ENCODE data around the gene LRRC3C.
"Not testable (repeated sequence)": the region's sequence is repeated elsewhere in the genome, so short reads cannot be mapped to it uniquely, and the experiment has no call there.

Gene LRRC3C

GRCh38 chr17:39929646-39930407 lies 2.3 kb downstream of the LRRC3C start:
- H3K9me3 ChIP-seq (ENCODE audit: control insufficient read depth, insufficient read depth, low read length) = no peaks in the 10 kb centered on the region
- peaks cover 5% of the 10 kb centered on the region for H3K4me1 ChIP-seq (ENCODE audit: insufficient read depth, low read length)
- no peak overlapping the region for H3K9ac ChIP-seq (ENCODE audit: low read depth, low read length)
- no peaks in the 10 kb centered on the region for H3K36me3 ChIP-seq (ENCODE audit: insufficient read depth, low read length)

GRCh38 chr17:39933912-39934311 lies 6.4 kb downstream of the LRRC3C start:
- H3K9me3 ChIP-seq (ENCODE audit: control insufficient read depth, insufficient read depth, low read length) = no peaks in the 10 kb centered on the region
- no peaks in the 10 kb centered on the region for H3K36me3 ChIP-seq (ENCODE audit: insufficient read depth, low read length)
- H3K9ac ChIP-seq (ENCODE audit: low read depth, low read length) = no peak overlapping the region
- H3K4me1 ChIP-seq (ENCODE audit: insufficient read depth, low read length) = peaks cover 5% of the 10 kb centered on the region; the same call in 1 of the 2 replicates

DNA sequence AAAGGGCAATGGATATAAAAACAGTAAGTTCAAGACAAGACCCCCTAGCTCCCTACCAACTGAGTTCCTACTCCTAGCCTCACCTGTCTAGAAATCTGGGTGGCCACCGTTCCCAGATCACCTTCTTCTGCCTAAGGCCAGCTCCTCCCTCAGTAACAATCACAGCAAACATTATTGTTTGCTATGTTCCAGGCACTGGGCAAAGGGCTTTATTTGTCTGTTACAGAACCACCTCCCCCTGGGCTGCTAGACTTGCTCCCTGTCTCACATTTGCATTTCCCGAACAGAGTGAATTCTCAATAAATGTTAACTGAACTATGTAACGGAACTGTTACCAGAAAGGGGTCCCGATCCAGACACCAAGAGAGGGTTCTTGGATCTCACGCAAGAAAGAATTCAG lies 6.8 kb downstream of the LRRC3C start:
- no peaks in the 10 kb centered on the region for H3K36me3 ChIP-seq (ENCODE audit: insufficient read depth, low read length)
- no peaks in the 10 kb centered on the region for H3K9me3 ChIP-seq (ENCODE audit: control insufficient read depth, insufficient read depth, low read length)
- no peak overlapping the region for H3K9ac ChIP-seq (ENCODE audit: low read depth, low read length)
- H3K4me1 ChIP-seq (ENCODE audit: insufficient read depth, low read length) = peaks cover 5% of the 10 kb centered on the region; the same call in 1 of the 2 replicates

- no peaks in the 10 kb centered on the region for H3K9me3 ChIP-seq (ENCODE audit: control insufficient read depth, insufficient read depth, low read length)
- H3K4me1 ChIP-seq (ENCODE audit: insufficient read depth, low read length) = peaks cover 5% of the 10 kb centered on the region; the same call in 1 of the 2 replicates
- no peak overlapping the region for H3K9ac ChIP-seq (ENCODE audit: low read depth, low read length)
- no peaks in the 10 kb centered on the region for H3K36me3 ChIP-seq (ENCODE audit: insufficient read depth, low read length)
Measured at GRCh38 chr17:39935909-39936308, 8.4 kb downstream of the LRRC3C start.

DNA sequence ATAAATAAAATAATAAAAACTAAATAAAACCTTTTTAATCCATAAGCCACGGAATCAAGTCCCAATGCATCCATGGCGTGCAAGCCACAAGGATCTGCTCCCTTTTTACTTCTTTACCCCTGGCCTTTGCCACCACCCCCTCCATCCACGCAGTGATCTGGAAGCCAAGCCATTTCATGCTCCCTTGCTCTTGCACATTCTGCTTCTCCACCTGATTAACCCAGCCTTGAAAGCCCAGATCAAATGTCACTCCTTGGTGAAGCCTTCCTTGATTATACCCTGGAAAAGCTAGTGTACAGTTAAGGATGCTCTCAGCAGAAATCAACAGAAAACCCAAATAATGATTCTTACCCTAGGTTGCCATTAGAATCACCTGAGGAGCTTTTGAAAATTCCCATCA lies 9.9 kb downstream of the LRRC3C start:
- H3K9me3 ChIP-seq (ENCODE audit: control insufficient read depth, insufficient read depth, low read length) = no peaks in the 10 kb centered on the region
- no peaks in the 10 kb centered on the region for H3K36me3 ChIP-seq (ENCODE audit: insufficient read depth, low read length)
- peaks cover 5% of the 10 kb centered on the region; the same call in 1 of the 2 replicates for H3K4me1 ChIP-seq (ENCODE audit: insufficient read depth, low read length)

DNA sequence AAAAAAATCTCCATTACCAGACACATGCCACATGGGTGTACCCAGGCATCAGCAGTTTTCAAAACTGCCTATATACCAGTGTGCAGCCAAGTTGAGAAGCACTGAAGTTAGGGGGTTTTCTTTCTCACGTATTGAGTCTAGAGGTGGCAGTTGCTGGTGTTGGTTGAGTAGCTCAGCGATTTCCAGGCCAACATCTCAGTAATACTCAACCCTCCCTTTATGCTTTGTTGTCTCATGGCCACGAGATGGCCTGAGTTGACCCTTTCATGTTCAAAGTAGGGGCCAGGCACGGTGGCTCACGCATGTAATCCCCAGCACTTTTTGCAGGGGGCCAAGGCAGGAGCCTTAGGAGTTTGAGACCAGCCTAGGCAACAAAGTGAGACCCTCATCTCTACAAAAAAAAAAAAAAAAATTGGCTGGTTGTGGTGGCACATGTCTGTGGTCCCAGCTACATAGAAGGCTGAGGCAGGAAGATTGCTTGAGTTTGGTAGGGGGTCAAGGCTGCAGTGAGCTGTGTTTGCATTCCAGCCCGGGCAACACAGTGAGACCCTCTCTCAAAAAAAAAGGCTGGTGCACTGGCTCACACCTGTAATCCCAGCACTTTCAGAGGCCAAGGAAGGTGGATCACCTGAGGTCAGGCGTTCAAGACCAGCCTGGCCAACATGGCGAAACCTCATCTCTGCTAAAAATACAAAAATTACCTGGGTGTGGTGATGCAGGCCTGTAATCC lies 10.8 kb downstream of the LRRC3C start:
- Histone ChIP-seq H3K9ac (ENCODE audit: low read depth, low read length) (no peak overlapping the region), H3K36me3 (ENCODE audit: insufficient read depth, low read length) (no peaks in the 10 kb centered on the region), H3K4me1 (ENCODE audit: insufficient read depth, low read length) (peaks cover 5% of the 10 kb centered on the region; the same call in 1 of the 2 replicates), H3K9me3 (ENCODE audit: control insufficient read depth, insufficient read depth, low read length) (no peaks in the 10 kb centered on the region)

More for the DNA sequence above, 9.9 kb downstream of the LRRC3C start:
- no peak overlapping the region for H3K9ac ChIP-seq (ENCODE audit: low read depth, low read length)

GRCh38 chr17:39939106-39939505 lies 11.6 kb downstream of the LRRC3C start:
- no peaks in the 10 kb centered on the region for H3K36me3 ChIP-seq (ENCODE audit: insufficient read depth, low read length)
- H3K9me3 ChIP-seq (ENCODE audit: control insufficient read depth, insufficient read depth, low read length) = no peaks in the 10 kb centered on the region
- H3K9ac ChIP-seq (ENCODE audit: low read depth, low read length) = no peak overlapping the region
- peaks cover 3% of the 10 kb centered on the region; the same call in 1 of the 2 replicates for H3K4me1 ChIP-seq (ENCODE audit: insufficient read depth, low read length)

DNA sequence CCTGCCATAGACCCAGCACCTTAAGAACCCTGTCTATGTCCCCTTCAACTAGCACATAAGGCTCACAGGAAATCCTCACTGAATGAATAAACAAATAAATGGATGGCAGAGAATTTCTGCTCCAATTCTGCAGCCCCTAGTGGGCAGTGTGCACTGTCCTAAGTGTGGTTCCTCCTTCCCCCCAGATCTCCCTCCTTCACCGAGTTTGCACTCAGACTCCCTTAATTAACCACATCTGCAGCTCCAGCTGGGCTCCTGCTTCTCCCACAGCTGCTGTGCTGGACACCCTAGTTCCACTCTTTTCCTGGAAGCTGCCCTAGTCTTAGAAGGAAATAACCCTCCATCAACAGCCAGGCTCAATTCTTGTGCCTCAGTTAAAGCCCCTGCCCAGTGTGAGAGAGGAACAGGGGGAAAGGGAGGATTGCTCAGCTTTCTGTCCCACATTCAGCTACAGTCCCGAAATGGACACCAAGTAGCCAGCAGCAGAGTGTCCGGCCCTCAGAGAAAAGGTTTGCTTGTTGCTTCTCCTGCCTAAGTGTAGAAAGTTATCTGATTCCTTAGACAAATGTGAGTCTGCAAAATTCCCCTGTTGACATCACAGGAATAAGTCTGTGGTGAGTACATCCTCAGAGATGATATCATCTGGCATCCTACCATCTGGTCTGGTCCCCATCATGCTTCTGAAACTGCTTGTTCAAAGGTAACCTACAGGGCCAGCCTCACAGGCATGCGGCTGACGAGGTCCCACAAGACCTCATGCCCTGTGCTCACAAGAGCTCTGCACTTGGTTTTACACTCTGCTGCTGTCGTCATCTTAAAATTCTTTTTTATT lies 12.3 kb downstream of the LRRC3C start:
- Histone ChIP-seq H3K4me1 (ENCODE audit: insufficient read depth, low read length) (no peaks in the 10 kb centered on the region), H3K9me3 (ENCODE audit: control insufficient read depth, insufficient read depth, low read length) (no peaks in the 10 kb centered on the region), H3K9ac (ENCODE audit: low read depth, low read length) (no peak overlapping the region), H3K36me3 (ENCODE audit: insufficient read depth, low read length) (no peaks in the 10 kb centered on the region)

DNA sequence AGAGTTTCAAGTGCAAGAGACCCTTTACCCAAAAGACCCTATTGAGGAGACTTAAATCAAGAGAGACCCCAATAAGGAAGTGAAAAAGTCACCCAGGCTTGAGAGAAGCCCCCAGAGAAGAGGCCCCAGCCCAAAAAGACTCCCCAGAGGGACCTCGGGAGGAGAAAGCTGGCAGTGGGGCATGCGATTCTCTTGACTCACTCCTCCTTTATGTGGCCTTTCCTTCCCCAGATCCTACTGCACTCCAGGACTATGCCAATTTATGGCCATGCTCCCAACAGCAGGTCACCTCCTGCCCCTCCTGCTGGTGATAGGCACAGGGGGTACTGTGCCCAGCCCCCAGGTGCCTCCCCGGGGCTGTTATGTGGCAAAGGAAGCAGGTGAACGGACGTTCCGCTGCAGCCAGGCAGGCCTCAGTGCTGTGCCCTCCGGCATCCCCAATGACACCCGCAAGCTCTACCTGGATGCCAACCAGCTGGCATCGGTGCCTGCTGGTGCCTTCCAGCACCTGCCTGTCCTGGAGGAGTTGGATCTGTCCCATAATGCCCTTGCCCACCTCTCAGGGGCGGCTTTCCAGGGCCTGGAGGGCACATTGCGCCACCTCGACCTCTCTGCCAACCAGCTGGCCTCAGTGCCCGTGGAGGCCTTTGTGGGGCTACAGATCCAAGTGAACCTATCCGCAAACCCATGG lies 16.3 kb downstream of the LRRC3C start:
- Histone ChIP-seq H3K9me3 (ENCODE audit: control insufficient read depth, insufficient read depth, low read length) (no peaks in the 10 kb centered on the region), H3K36me3 (ENCODE audit: insufficient read depth, low read length) (no peaks in the 10 kb centered on the region), H3K9ac (ENCODE audit: low read depth, low read length) (no peak overlapping the region), H3K4me1 (ENCODE audit: insufficient read depth, low read length) (peaks cover 2% of the 10 kb centered on the region; the same call in 1 of the 2 replicates)

GRCh38 chr17:39944393-39944711 lies 16.8 kb downstream of the LRRC3C start:
- peaks cover 4% of the 10 kb centered on the region; the same call in 1 of the 2 replicates for H3K4me1 ChIP-seq (ENCODE audit: insufficient read depth, low read length)
- no peaks in the 10 kb centered on the region for H3K9me3 ChIP-seq (ENCODE audit: control insufficient read depth, insufficient read depth, low read length)
- no peak overlapping the region for H3K9ac ChIP-seq (ENCODE audit: low read depth, low read length)
- H3K36me3 ChIP-seq (ENCODE audit: insufficient read depth, low read length) = no peaks in the 10 kb centered on the region

- Histone ChIP-seq H3K4me1 (ENCODE audit: insufficient read depth, low read length) (peaks cover 7% of the 10 kb centered on the region; the same call in 1 of the 2 replicates), H3K9me3 (ENCODE audit: control insufficient read depth, insufficient read depth, low read length) (no peaks in the 10 kb centered on the region), H3K36me3 (ENCODE audit: insufficient read depth, low read length) (no peaks in the 10 kb centered on the region), H3K9ac (ENCODE audit: low read depth, low read length) (no peak overlapping the region)
Measured at GRCh38 chr17:39946551-39947330, 19.2 kb downstream of the LRRC3C start.

DNA sequence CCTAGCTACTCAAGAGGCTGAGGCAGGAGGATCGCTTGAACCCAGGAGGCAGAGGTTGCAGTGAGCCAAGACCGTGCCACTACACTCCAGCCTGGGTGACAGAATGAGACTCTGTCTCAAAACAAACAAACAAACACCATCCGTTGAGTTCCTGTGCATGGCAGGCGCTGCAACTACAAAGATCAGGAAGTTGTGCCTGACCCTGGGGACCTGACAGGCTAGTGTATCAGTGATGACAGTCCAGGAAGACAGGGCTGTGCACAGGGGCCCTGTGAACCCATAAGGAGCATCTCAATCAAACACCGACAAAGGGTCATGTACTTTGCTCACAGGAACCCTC lies 20.9 kb downstream of the LRRC3C start:
- H3K9me3 ChIP-seq (ENCODE audit: control insufficient read depth, insufficient read depth, low read length); H3K36me3 ChIP-seq (ENCODE audit: insufficient read depth, low read length); H3K4me1 ChIP-seq (ENCODE audit: insufficient read depth, low read length); H3K9ac ChIP-seq (ENCODE audit: low read depth, low read length): not testable (repeated sequence)

DNA sequence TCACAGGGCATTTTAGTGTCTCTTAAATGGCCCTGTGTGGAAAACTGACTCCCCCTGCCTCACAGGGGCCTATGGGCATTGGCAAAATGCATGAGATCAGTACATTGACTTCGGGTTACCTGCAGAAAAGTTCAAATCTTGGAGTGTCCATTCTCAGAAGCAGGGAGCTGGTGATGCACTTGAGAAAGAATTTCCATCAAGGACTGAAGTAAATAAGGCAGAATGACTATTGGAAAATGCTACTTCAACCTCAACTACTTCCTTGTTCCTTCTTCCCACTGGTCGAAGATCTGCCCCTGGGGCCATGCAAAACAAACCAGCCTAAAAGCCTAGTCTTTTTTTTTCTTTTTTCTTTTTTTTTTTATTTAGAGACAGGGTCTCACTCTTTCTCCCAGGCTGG lies 21.5 kb downstream of the LRRC3C start:
- Histone ChIP-seq H3K36me3 (ENCODE audit: insufficient read depth, low read length) (no peaks in the 10 kb centered on the region), H3K9me3 (ENCODE audit: control insufficient read depth, insufficient read depth, low read length) (no peaks in the 10 kb centered on the region), H3K9ac (ENCODE audit: low read depth, low read length) (no peak overlapping the region), H3K4me1 (ENCODE audit: insufficient read depth, low read length) (peaks cover 7% of the 10 kb centered on the region; the same call in 1 of the 2 replicates)

Data from ES-I3 (cell line).